Calu3 (cell line): ENCODE measurements around the gene SLC4A7. TPM values are rescaled to one million over a fixed set of nuclear protein-coding genes. Genes with fewer than 3 reads are reported as not detected.

Experiments
- BruUV-seq: library from RNA; stranded (reverse); fragments of 400-500 nt; replicated peaks from 2 replicates; lab custom pipeline; 2021; lab: Mats Ljungman, UMichigan
- CTCF ChIA-PET: fragments of 300-600 bp; sonication (Branson Sonifier 250); formaldehyde crosslinking; loops from one replicate; lab custom pipeline; 2022; ENCODE audit warnings: antibody characterized with exemption; lab: Charles Lee
- DNase-seq: peaks from one replicate; pipeline ENCODE4 v3.0.0; 2022
- H3K27ac Mint-ChIP-seq: one replicate; pipeline ENCODE4 v1.8.0; 2022; ENCODE audit warnings: mixed read lengths; ENCODE audit not compliant: unreplicated experiment
- H3K27me3 Mint-ChIP-seq: one replicate; pipeline ENCODE4 v1.8.0; 2022; ENCODE audit warnings: mixed read lengths; ENCODE audit not compliant: unreplicated experiment
- H3K36me3 Mint-ChIP-seq: one replicate; pipeline ENCODE4 v1.8.0; 2022; ENCODE audit warnings: mild to moderate bottlenecking, moderate library complexity, mixed read lengths; ENCODE audit not compliant: insufficient read depth, unreplicated experiment
- H3K4me1 Mint-ChIP-seq: one replicate; pipeline ENCODE4 v1.8.0; 2022; ENCODE audit warnings: mild to moderate bottlenecking, low read depth, mixed read lengths; ENCODE audit not compliant: unreplicated experiment
- H3K4me3 Mint-ChIP-seq: one replicate; pipeline ENCODE4 v1.8.0; 2022; ENCODE audit warnings: mild to moderate bottlenecking, low read depth, moderate library complexity, mixed read lengths; ENCODE audit not compliant: unreplicated experiment
- H3K9me3 Mint-ChIP-seq: one replicate; pipeline ENCODE4 v1.8.0; 2022; ENCODE audit warnings: low read depth, mixed read lengths; ENCODE audit not compliant: unreplicated experiment
- intact Hi-C: fragments of 100-400 bp; cut with micrococcal nuclease; formaldehyde crosslinking; loops from one replicate; pipeline ENCODE4 v1.10.0; 2022; ENCODE audit not compliant: unreplicated experiment
- total RNA-seq: library from RNA; stranded (reverse); gene quantifications from 2 replicates; pipeline ENCODE4 v1.2.3, GENCODE V29; 2022
- TF ChIP-seq, protein P1 (sequence below): fragments of 200-600 bp; IDR thresholded peaks from one replicate; pipeline ENCODE4 v1.8.0; 2022; ENCODE audit warnings: antibody characterized with exemption; ENCODE audit not compliant: unreplicated experiment

The SLC4A7 gene
- total RNA-seq, 1 experiment from 2014 or later = 61.6 TPM

DNA sequence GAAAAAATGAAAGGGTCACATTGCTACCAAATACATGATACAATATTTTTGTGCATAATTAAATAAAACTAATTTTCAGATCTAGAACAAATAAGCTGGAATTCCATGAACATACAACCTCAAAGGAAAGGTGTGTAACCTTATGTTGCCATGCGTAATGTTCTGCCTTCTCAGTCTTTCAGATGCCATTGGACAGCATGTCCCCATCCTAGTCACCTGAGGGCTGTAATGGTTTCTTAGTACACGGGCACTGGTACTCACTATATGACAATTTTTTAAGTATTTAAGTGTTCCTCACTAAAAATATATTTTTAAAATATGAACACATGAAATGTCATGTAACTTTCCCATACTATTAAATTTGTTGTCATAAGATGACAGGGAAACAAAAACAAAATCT is 139.1 kb downstream of the SLC4A7 start:
- Mint-ChIP-seq H3K27ac (peak overlapping the region; percentile 61), H3K36me3 (no peaks in the 10 kb centered on the region), H3K4me1 (peaks cover 28% of the 10 kb centered on the region), H3K27me3 (no peaks in the 10 kb centered on the region), H3K9me3 (no peaks in the 10 kb centered on the region), H3K4me3 (peak overlapping the region; percentile 51)
- DNase-seq = no peak
- intact Hi-C loops = no loop called here
- TF ChIP-seq, protein P1, sequence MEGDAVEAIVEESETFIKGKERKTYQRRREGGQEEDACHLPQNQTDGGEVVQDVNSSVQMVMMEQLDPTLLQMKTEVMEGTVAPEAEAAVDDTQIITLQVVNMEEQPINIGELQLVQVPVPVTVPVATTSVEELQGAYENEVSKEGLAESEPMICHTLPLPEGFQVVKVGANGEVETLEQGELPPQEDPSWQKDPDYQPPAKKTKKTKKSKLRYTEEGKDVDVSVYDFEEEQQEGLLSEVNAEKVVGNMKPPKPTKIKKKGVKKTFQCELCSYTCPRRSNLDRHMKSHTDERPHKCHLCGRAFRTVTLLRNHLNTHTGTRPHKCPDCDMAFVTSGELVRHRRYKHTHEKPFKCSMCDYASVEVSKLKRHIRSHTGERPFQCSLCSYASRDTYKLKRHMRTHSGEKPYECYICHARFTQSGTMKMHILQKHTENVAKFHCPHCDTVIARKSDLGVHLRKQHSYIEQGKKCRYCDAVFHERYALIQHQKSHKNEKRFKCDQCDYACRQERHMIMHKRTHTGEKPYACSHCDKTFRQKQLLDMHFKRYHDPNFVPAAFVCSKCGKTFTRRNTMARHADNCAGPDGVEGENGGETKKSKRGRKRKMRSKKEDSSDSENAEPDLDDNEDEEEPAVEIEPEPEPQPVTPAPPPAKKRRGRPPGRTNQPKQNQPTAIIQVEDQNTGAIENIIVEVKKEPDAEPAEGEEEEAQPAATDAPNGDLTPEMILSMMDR = no peak
- no TSS peak for BruUV-seq
- CTCF ChIA-PET = interaction anchor here (1.5 kb wide), 1 partner anchor 9 kb away, joined by 4 read pairs; no protein-coding TSS in a partner anchor

DNA sequence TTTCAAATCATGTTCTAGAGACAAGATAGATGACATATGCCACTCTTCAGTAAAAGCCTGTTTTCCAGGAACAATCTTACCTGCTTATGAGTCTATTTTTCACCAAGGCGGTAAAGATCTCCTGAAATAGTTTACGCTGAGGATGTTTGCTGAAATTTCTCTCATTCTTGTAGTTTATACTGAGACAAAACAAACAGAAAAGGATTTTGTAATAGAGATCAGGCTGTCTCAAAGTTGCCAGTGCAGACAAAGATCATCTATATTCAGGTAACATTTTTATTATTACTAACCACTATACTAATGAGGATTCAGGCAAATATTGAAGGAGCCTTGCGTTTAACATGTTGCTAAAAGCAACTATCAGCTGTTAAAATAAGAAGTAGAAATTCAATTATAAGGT is 140.0 kb downstream of the SLC4A7 start:
- no peak overlapping the region for H3K4me3 Mint-ChIP-seq
- no peak overlapping the region for H3K27ac Mint-ChIP-seq
- H3K9me3 Mint-ChIP-seq = no peaks in the 10 kb centered on the region
- DNase-seq = no peak
- intact Hi-C loops = no loop called here
- BruUV-seq = no TSS peak
- peaks cover 22% of the 10 kb centered on the region for H3K4me1 Mint-ChIP-seq
- no peaks in the 10 kb centered on the region for H3K36me3 Mint-ChIP-seq
- H3K27me3 Mint-ChIP-seq = no peaks in the 10 kb centered on the region
- CTCF ChIA-PET = no interaction called here
- TF ChIP-seq, protein P1 = no peak

DNA sequence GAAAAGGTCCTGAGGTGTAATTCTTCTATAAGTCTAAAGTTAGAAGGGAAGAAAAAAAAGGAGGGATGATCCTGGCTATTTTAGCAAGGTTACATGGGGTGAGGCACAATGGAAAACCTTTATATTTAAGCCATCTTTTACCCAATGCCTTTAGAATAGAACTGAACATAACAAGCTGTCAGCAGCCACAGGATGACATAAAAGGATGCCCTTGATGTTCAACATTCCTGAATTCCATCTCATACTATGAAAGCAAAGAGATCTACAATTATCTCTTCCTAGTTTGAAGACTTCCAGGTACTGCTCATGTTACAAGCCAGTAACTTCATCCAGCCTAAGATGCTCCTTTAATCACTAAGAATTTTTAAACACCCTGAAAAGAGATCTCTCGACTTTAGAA is 141.9 kb downstream of the SLC4A7 start:
- Mint-ChIP-seq H3K36me3 (peaks cover under 1% of the 10 kb centered on the region), H3K4me1 (peaks cover 13% of the 10 kb centered on the region), H3K27me3 (no peaks in the 10 kb centered on the region), H3K9me3 (no peaks in the 10 kb centered on the region), H3K4me3 (no peak overlapping the region), H3K27ac (no peak overlapping the region)
- no TSS peak for BruUV-seq
- no peak for DNase-seq
- TF ChIP-seq, protein P1 = no peak
- intact Hi-C loops = no loop called here
- CTCF ChIA-PET = no interaction called here

DNA sequence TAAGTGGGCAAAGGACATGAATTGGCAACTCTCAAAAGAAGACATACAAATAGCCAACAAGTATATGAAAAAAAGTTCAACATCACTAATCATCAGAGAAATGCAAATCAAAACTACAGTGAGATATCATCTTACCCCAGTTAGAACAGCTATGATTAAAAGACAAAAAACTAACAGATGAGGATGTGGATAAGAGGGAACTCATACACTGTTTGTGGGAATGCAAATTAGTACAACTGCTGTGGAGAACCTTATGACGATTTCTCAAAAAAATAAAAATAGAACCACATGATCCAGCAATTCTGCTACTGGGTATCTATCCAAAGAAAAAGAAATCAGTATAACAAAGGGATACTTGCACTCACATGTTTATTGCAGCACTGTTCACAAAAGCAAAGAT is 143.7 kb downstream of the SLC4A7 start:
- H3K27ac Mint-ChIP-seq = no peak overlapping the region
- no peak for DNase-seq
- no peak overlapping the region for H3K4me3 Mint-ChIP-seq
- H3K4me1 Mint-ChIP-seq = peaks cover 19% of the 10 kb centered on the region
- peaks cover 10% of the 10 kb centered on the region for H3K36me3 Mint-ChIP-seq
- TF ChIP-seq, protein P1 = no peak
- H3K27me3 Mint-ChIP-seq = no peaks in the 10 kb centered on the region
- H3K9me3 Mint-ChIP-seq = no peaks in the 10 kb centered on the region
- no TSS peak for BruUV-seq
- intact Hi-C loops = no loop called here
- CTCF ChIA-PET = no interaction called here
